Measurements from ENCODE around the gene TARS3.

Gene TARS3

GRCh38 chr15:101614761-101615160 is 109.5 kb downstream of the TARS3 start:
- no peaks in the 10 kb centered on the region for H3K9me3 ChIP-seq (ENCODE audit: control extremely low read depth in 1 of 5, control insufficient read depth in 4 of 5, insufficient read depth in 2 of 5, low read depth in 1 of 5, low read length in 4 of 5)
- DNase-seq: no peak
- peaks cover 1 to 18% (median 17%) of the 10 kb centered on the region in 4 experiments for H3K4me1 ChIP-seq (ENCODE audit: control extremely low read depth in 1 of 4, control insufficient read depth in 4 of 4, insufficient read depth in 4 of 4, low read length in 3 of 4)
- no peaks in the 10 kb centered on the region for H3K36me3 ChIP-seq (ENCODE audit: control insufficient read depth in 4 of 4, insufficient read depth in 4 of 4, low read length in 3 of 4)
- H3K27ac ChIP-seq (ENCODE audit: insufficient read depth in 1 of 2, low read depth in 1 of 2, low read length in 2 of 2, poor library complexity in 1 of 2, severe bottlenecking in 2 of 2): no peak overlapping the region
- no peak overlapping the region for H3K4me3 ChIP-seq (ENCODE audit: control insufficient read depth in 1 of 7, extremely low read depth in 1 of 7, insufficient read depth in 4 of 7, low read depth in 2 of 7, low read length in 6 of 7)
- POLR2A ChIA-PET: no interaction called here
- CTCF ChIA-PET: interaction anchor here (1.2 kb wide), 1 partner anchor 35 kb away, joined by 4 read pairs; no protein-coding TSS in a partner anchor
- 96% methylated on average over 11 of the region's 11 CpGs for WGBS (ENCODE audit: insufficient coverage)
- peaks cover 0 to 3% (median 0%) of the 10 kb centered on the region in 5 experiments for H3K27me3 ChIP-seq (replicated peaks in 2 of 5; ENCODE audit: control insufficient read depth in 4 of 5, insufficient read depth in 5 of 5, low read length in 4 of 5)

GRCh38 chr15:101614001-101614585 is 110.2 kb downstream of the TARS3 start:
- ChIA-PET POLR2A (no interaction called here), CTCF (interaction anchor here (1.2 kb wide), 1 partner anchor 35 kb away, joined by 4 read pairs; no protein-coding TSS in a partner anchor)
- H3K27me3 ChIP-seq (replicated peaks in 2 of 5; ENCODE audit: control insufficient read depth in 4 of 5, insufficient read depth in 5 of 5, low read length in 4 of 5): peaks cover 0 to 3% (median 0%) of the 10 kb centered on the region in 5 experiments
- no peak overlapping the region for H3K27ac ChIP-seq (ENCODE audit: insufficient read depth in 1 of 2, low read depth in 1 of 2, low read length in 2 of 2, poor library complexity in 1 of 2, severe bottlenecking in 2 of 2)
- no peaks in the 10 kb centered on the region for H3K9me3 ChIP-seq (ENCODE audit: control extremely low read depth in 1 of 5, control insufficient read depth in 4 of 5, insufficient read depth in 2 of 5, low read depth in 1 of 5, low read length in 4 of 5)
- WGBS (ENCODE audit: insufficient coverage): 91% methylated on average over 13 of the region's 14 CpGs
- H3K36me3 ChIP-seq (ENCODE audit: control insufficient read depth in 4 of 4, insufficient read depth in 4 of 4, low read length in 3 of 4): no peaks in the 10 kb centered on the region
- peaks cover 0 to 11% (median 11%) of the 10 kb centered on the region in 4 experiments for H3K4me1 ChIP-seq (ENCODE audit: control extremely low read depth in 1 of 4, control insufficient read depth in 4 of 4, insufficient read depth in 4 of 4, low read length in 3 of 4)
- H3K4me3 ChIP-seq (ENCODE audit: control insufficient read depth in 1 of 7, extremely low read depth in 1 of 7, insufficient read depth in 4 of 7, low read depth in 2 of 7, low read length in 6 of 7): no peak overlapping the region
- no peak for DNase-seq

DNA sequence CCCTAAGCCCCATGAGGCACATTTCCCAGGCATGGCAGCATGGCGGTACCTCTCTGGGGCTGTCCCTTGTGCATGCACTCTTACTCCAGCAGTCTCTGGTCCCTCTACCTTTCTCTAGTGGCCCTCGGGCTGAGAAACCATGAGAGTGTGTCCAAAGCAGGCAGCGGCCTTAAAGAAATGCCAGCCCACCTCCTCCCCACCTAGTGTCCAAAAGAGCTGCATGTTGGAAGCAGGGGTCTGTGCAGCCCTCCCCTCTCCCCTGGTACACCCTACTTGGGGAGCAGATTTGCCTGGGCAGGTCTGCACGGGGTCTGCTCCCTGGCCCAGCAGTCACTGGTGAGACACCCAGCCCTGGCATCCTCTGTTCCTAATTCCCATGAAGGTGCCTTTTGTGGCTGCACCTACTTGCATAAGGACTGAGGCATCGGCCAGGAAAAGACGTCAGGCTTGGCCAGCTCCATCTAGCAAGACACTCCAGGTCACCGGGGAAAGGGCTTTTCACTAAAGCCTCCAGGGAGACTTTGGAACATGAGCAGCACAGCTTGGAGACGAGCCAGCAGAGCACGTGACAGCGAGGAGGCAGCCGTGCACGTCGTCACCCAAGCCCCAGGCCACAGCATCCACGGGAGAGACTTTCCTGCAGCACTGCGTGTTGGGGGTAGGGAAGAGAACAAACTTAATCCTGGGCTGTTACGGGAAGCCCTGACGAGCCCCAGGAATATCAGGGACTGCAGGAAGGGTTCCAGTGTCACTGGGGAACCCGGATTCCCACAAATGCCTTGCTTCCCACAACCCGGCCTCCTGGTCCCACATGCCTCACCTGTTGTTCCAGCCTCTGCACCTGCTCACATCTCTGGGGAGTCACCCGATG is 110.9 kb downstream of the TARS3 start:
- WGBS (ENCODE audit: insufficient coverage): 78% methylated on average over 20 of the region's 20 CpGs
- Histone ChIP-seq H3K9me3 (ENCODE audit: control extremely low read depth in 1 of 5, control insufficient read depth in 4 of 5, insufficient read depth in 2 of 5, low read depth in 1 of 5, low read length in 4 of 5) (no peaks in the 10 kb centered on the region), H3K27me3 (replicated peaks in 2 of 5; ENCODE audit: control insufficient read depth in 4 of 5, insufficient read depth in 5 of 5, low read length in 4 of 5) (peaks cover 0 to 3% (median 0%) of the 10 kb centered on the region in 5 experiments), H3K36me3 (ENCODE audit: control insufficient read depth in 4 of 4, insufficient read depth in 4 of 4, low read length in 3 of 4) (no peaks in the 10 kb centered on the region), H3K4me3 (ENCODE audit: control insufficient read depth in 1 of 7, extremely low read depth in 1 of 7, insufficient read depth in 4 of 7, low read depth in 2 of 7, low read length in 6 of 7) (no peak overlapping the region), H3K27ac (ENCODE audit: insufficient read depth in 1 of 2, low read depth in 1 of 2, low read length in 2 of 2, poor library complexity in 1 of 2, severe bottlenecking in 2 of 2) (no peak overlapping the region), H3K4me1 (ENCODE audit: control extremely low read depth in 1 of 4, control insufficient read depth in 4 of 4, insufficient read depth in 4 of 4, low read length in 3 of 4) (peaks cover 0 to 4% (median 4%) of the 10 kb centered on the region in 4 experiments)
- POLR2A ChIA-PET: no interaction called here
- CTCF ChIA-PET: no interaction called here
- DNase-seq: peak in 1 of 3 donors; percentile 9

DNA sequence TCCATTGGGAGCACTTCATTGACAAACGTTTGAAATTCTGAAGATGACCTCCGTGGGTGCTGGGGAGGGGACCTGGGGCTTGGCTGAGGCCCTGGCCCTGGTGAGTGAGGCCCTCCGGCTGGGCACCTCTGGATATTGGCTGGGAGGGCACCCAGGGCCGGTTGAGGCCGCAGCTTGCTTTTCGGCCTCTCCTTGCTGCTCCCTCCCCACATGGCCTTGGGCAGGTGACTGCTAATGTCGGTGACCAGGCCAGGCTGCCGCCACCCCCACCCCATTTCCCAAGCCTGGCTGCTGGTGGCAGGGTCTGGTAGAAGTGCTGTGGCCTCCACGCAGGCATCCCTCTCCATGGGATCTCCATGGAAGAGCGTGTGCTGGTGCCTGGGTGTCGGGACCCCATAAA is 111.6 kb downstream of the TARS3 start:
- ChIA-PET POLR2A (no interaction called here), CTCF (interaction anchor here (1.1 kb wide), 1 partner anchor 9 kb away, joined by 3 read pairs; no protein-coding TSS in a partner anchor)
- peaks cover 0 to 3% (median 0%) of the 10 kb centered on the region in 5 experiments for H3K27me3 ChIP-seq (replicated peaks in 2 of 5; ENCODE audit: control insufficient read depth in 4 of 5, insufficient read depth in 5 of 5, low read length in 4 of 5)
- H3K4me3 ChIP-seq (ENCODE audit: control insufficient read depth in 1 of 7, extremely low read depth in 1 of 7, insufficient read depth in 4 of 7, low read depth in 2 of 7, low read length in 6 of 7): no peak overlapping the region
- no peaks in the 10 kb centered on the region for H3K9me3 ChIP-seq (ENCODE audit: control extremely low read depth in 1 of 5, control insufficient read depth in 4 of 5, insufficient read depth in 2 of 5, low read depth in 1 of 5, low read length in 4 of 5)
- 97% methylated on average over 8 of the region's 11 CpGs for WGBS (ENCODE audit: insufficient coverage)
- H3K27ac ChIP-seq (ENCODE audit: insufficient read depth in 1 of 2, low read depth in 1 of 2, low read length in 2 of 2, poor library complexity in 1 of 2, severe bottlenecking in 2 of 2): no peak overlapping the region
- H3K36me3 ChIP-seq (ENCODE audit: control insufficient read depth in 4 of 4, insufficient read depth in 4 of 4, low read length in 3 of 4): no peaks in the 10 kb centered on the region
- no peak for DNase-seq
- H3K4me1 ChIP-seq (ENCODE audit: control extremely low read depth in 1 of 4, control insufficient read depth in 4 of 4, insufficient read depth in 4 of 4, low read length in 3 of 4): no peaks in the 10 kb centered on the region

DNA sequence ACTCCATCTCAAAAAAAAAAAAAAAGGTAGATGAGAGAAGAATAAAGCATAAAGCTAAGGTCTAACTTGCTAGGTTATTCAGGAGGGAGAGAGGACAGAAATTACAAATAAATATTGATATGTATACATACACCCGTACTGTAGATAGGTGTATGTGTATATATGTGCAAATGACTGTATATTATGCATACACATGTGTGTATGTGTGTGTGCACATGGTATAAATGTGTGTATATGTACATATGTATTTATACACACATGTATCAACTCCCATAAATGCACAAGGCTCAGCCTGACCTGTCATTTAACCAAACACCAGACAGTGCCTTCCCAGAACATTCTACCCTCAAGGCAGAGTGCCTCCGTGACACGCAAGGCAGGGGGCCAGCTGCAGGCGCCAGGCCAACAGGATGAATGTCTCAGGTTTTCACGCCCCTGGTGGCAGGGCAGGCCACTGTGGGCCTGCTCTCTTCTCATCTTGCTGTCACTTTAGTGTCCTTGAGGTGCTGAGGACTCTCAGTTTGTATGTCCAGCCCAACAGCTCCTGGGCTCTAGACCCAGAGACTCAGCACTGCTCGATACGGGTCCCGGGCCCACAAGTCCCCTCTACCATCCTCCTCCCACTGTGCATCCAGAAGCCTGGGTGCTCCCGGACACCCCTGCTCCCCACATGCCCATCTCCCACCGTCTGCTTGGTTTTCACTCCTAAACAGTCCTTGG is 112.5 kb downstream of the TARS3 start:
- 93% methylated on average over 9 of the region's 10 CpGs for WGBS (ENCODE audit: insufficient coverage)

DNA sequence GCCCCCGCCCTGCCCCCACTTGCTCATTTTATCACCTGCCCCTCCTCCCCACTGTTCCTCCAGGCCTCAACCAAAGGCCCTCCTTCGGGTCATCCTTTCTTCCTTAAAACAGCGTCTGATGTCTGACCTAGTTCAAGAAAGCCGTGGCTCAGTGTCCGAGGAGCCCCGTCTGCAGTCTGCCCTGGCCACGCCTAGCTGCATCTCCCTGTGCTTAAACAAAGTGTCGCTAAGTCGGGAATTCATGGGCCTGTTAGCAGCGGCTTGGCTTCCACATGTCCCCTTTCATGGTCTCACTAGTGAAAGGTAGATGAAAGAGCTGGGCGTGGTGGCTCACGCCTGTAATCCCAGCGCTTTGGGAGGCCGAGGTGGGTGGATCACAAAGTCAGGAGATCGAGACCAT is 113.3 kb downstream of the TARS3 start:
- Histone ChIP-seq H3K27me3 (replicated peaks in 2 of 5; ENCODE audit: control insufficient read depth in 4 of 5, insufficient read depth in 5 of 5, low read length in 4 of 5) (peaks cover 0 to 3% (median 0%) of the 10 kb centered on the region in 5 experiments), H3K4me3 (ENCODE audit: control insufficient read depth in 1 of 7, extremely low read depth in 1 of 7, insufficient read depth in 4 of 7, low read depth in 2 of 7, low read length in 6 of 7) (no peak overlapping the region), H3K4me1 (ENCODE audit: control extremely low read depth in 1 of 4, control insufficient read depth in 4 of 4, insufficient read depth in 4 of 4, low read length in 3 of 4) (peaks cover 0 to 2% (median 0%) of the 10 kb centered on the region in 4 experiments), H3K27ac (ENCODE audit: insufficient read depth in 1 of 2, low read depth in 1 of 2, low read length in 2 of 2, poor library complexity in 1 of 2, severe bottlenecking in 2 of 2) (no peak overlapping the region), H3K36me3 (ENCODE audit: control insufficient read depth in 4 of 4, insufficient read depth in 4 of 4, low read length in 3 of 4) (no peaks in the 10 kb centered on the region), H3K9me3 (ENCODE audit: control extremely low read depth in 1 of 5, control insufficient read depth in 4 of 5, insufficient read depth in 2 of 5, low read depth in 1 of 5, low read length in 4 of 5) (no peaks in the 10 kb centered on the region)
- ChIA-PET POLR2A (no interaction called here), CTCF (interaction anchor here (0.6 to 1.0 kb wide), 2 partner anchors 22 to 25 kb away, joined by 3 to 4 read pairs; no protein-coding TSS in a partner anchor)
- 98% methylated on average over 14 of the region's 15 CpGs for WGBS (ENCODE audit: insufficient coverage)
- no peak for DNase-seq

More for the DNA sequence above, 112.5 kb downstream of the TARS3 start:
- Histone ChIP-seq H3K4me1 (ENCODE audit: control extremely low read depth in 1 of 4, control insufficient read depth in 4 of 4, insufficient read depth in 4 of 4, low read length in 3 of 4) (no peaks in the 10 kb centered on the region), H3K27me3 (replicated peaks in 2 of 5; ENCODE audit: control insufficient read depth in 4 of 5, insufficient read depth in 5 of 5, low read length in 4 of 5) (peaks cover 0 to 3% (median 0%) of the 10 kb centered on the region in 5 experiments), H3K27ac (ENCODE audit: insufficient read depth in 1 of 2, low read depth in 1 of 2, low read length in 2 of 2, poor library complexity in 1 of 2, severe bottlenecking in 2 of 2) (no peak overlapping the region), H3K36me3 (ENCODE audit: control insufficient read depth in 4 of 4, insufficient read depth in 4 of 4, low read length in 3 of 4) (no peaks in the 10 kb centered on the region), H3K4me3 (ENCODE audit: control insufficient read depth in 1 of 7, extremely low read depth in 1 of 7, insufficient read depth in 4 of 7, low read depth in 2 of 7, low read length in 6 of 7) (no peak overlapping the region), H3K9me3 (ENCODE audit: control extremely low read depth in 1 of 5, control insufficient read depth in 4 of 5, insufficient read depth in 2 of 5, low read depth in 1 of 5, low read length in 4 of 5) (no peaks in the 10 kb centered on the region)
- no peak for DNase-seq
- ChIA-PET CTCF (interaction anchor here (0.6 to 1.1 kb wide), 3 partner anchors 10 to 24 kb away, joined by 3 to 4 read pairs (median 3); no protein-coding TSS in a partner anchor), POLR2A (no interaction called here)
